GM18508 (cell line): ENCODE results near the gene TRIM66.

Source experiments
- ATAC-seq: cut with Tn5 transposase; IDR thresholded peaks from one replicate; pipeline ENCODE4 v1.9.1; 2021; ENCODE audit warnings: moderate number of reproducible peaks; ENCODE audit not compliant: insufficient read depth, unreplicated experiment

Gene TRIM66

GRCh38 chr11:8717544-8717875 lies 35.0 kb upstream of the TRIM66 start:
- ATAC-seq = no peak

GRCh38 chr11:8715501-8715900 lies 33.0 kb upstream of the TRIM66 start:
- ATAC-seq = no peak

GRCh38 chr11:8714622-8715225 lies 32.3 kb upstream of the TRIM66 start:
- no peak for ATAC-seq

GRCh38 chr11:8713760-8714454 lies 31.4 kb upstream of the TRIM66 start:
- ATAC-seq = no peak

GRCh38 chr11:8712506-8712905 lies 30.0 kb upstream of the TRIM66 start:
- no peak for ATAC-seq

- ATAC-seq = no peak
Measured at GRCh38 chr11:8711895-8712442, 29.5 kb upstream of the TRIM66 start.

GRCh38 chr11:8709777-8710176 lies 27.3 kb upstream of the TRIM66 start:
- ATAC-seq = no peak

- ATAC-seq = no peak
Measured at GRCh38 chr11:8709002-8709672, 26.7 kb upstream of the TRIM66 start.

- ATAC-seq = no peak
Measured at GRCh38 chr11:8707541-8708191, 25.2 kb upstream of the TRIM66 start.

- no peak for ATAC-seq
Measured at GRCh38 chr11:8706673-8707432, 24.4 kb upstream of the TRIM66 start.

GRCh38 chr11:8705146-8705545 lies 22.7 kb upstream of the TRIM66 start:
- no peak for ATAC-seq

- ATAC-seq = no peak
Measured at GRCh38 chr11:8704136-8704535, 21.7 kb upstream of the TRIM66 start.

- no peak for ATAC-seq
Measured at GRCh38 chr11:8702598-8702915, 20.1 kb upstream of the TRIM66 start.

- ATAC-seq = no peak
Measured at GRCh38 chr11:8701891-8702597, 19.6 kb upstream of the TRIM66 start.

- ATAC-seq = no peak
Measured at GRCh38 chr11:8699903-8700302, 17.4 kb upstream of the TRIM66 start.

- ATAC-seq = no peak
Measured at GRCh38 chr11:8698917-8699441, 16.5 kb upstream of the TRIM66 start.

GRCh38 chr11:8698379-8698851 lies 15.9 kb upstream of the TRIM66 start:
- ATAC-seq = no peak

GRCh38 chr11:8697054-8697453 lies 14.6 kb upstream of the TRIM66 start:
- no peak for ATAC-seq

- ATAC-seq = no peak
Measured at GRCh38 chr11:8694137-8694536, 11.7 kb upstream of the TRIM66 start.
